K562 (cell line): ENCODE data around the gene HSPB6. TPM values are rescaled to one million over a fixed set of nuclear protein-coding genes. Genes with fewer than 3 reads are reported as not detected.

Experiments
- ATAC-seq: fragments of 200-7000 bp; cut with Tn5 transposase; 3 replicates; pipeline ENCODE4 v1.9.1; 2020; ENCODE audit warnings: moderate library complexity
- BruUV-seq: library from RNA; stranded (reverse); fragments of 400-500 nt; replicated peaks from 2 replicates; lab custom pipeline; 2021; lab: Mats Ljungman, UMichigan
- CTCF ChIA-PET: fragments of 300-600 bp; formaldehyde crosslinking; extraction: SDS; loops from one replicate; lab custom pipeline; 2021; ENCODE audit warnings: low intra/inter-chr PET ratio; lab: Yijun Ruan, JAX
- POLR2A ChIA-PET: fragments of 300-600, 350-650 bp; sonication (Branson Sonifier 250); formaldehyde crosslinking; extraction: SDS; loops from one replicate; lab custom pipeline; 2021; ENCODE audit warnings: antibody characterized with exemption, inconsistent platforms; lab: Yijun Ruan, JAX
- DNase-seq, 4 experiments: peaks; one replicate each; pipeline versions ENCODE4 v3.0.0 to v3.0.0-alpha.2; 2011 to 2018; ENCODE audit warnings: low spot score in 3 of 4, mixed read lengths in 3 of 4; ENCODE audit errors: extremely low read depth in 1 of 4
- FAIRE-seq: peaks from 2 replicates; lab custom pipeline; 2011; peaks lifted over from hg19 to GRCh38; lab: Jason Lieb, UNC
- H2AFZ ChIP-seq: 2 replicates; pipeline ENCODE4 v1.6.0; 2011; ENCODE audit warnings: low read depth, low read length, control low read depth, inconsistent platforms
- H3K27ac ChIP-seq: fragments of 200-600 bp; 3 replicates; pipeline ENCODE4 v1.8.0; 2011; ENCODE audit warnings: low read depth, mild to moderate bottlenecking, control low read depth, inconsistent platforms, low read length, moderate library complexity, mixed read lengths; ENCODE audit errors: extremely low read depth
- H3K27me3 ChIP-seq, 2 experiments: fragments of 300-600 bp in 1 of 2; 2 replicates in 1 of 2; 3 replicates in 1 of 2; pipeline versions ENCODE4 v1.6.0 to v1.8.0; 2011; ENCODE audit warnings: inconsistent platforms in 2 of 2, low read length in 2 of 2, mild to moderate bottlenecking in 1 of 2, mixed read lengths in 1 of 2, moderate library complexity in 1 of 2; ENCODE audit not compliant: control insufficient read depth in 2 of 2, insufficient read depth in 2 of 2
- H3K36me3 ChIP-seq: fragments of 300-600 bp; 3 replicates; pipeline ENCODE4 v1.8.0; 2011; ENCODE audit warnings: mild to moderate bottlenecking, low read length, inconsistent platforms; ENCODE audit not compliant: control insufficient read depth, insufficient read depth
- H3K4me1 ChIP-seq, 2 experiments: fragments of 200-600 bp in 1 of 2; replicated peaks in 1 of 2; 2 replicates in 1 of 2; 3 replicates in 1 of 2; pipeline versions ENCODE4 v1.5.1 to v1.8.0; 2011; ENCODE audit warnings: inconsistent platforms in 2 of 2, low read length in 2 of 2, mild to moderate bottlenecking in 1 of 2, mixed read lengths in 1 of 2, moderate library complexity in 1 of 2; ENCODE audit not compliant: control insufficient read depth in 2 of 2, insufficient read depth in 2 of 2
- H3K4me2 ChIP-seq: 2 replicates; pipeline ENCODE4 v1.6.1; 2011; ENCODE audit warnings: low read length, control low read depth, inconsistent platforms, mixed read lengths; ENCODE audit not compliant: insufficient read depth
- H3K4me3 ChIP-seq: fragments of 200-600 bp; sonication (generic), shearing (Covaris generic); 2 replicates; pipeline ENCODE4 v1.5.1; 2016; ENCODE audit warnings: control low read depth, inconsistent platforms
- H3K79me2 ChIP-seq: fragments of 200-600 bp; 3 replicates; pipeline ENCODE4 v1.8.0; 2011; ENCODE audit warnings: low read length, inconsistent platforms; ENCODE audit not compliant: control insufficient read depth, insufficient read depth
- H3K9ac ChIP-seq, 2 experiments: 2 replicates each; pipeline versions ENCODE4 v1.6.0 to v1.6.1; 2011; ENCODE audit warnings: low read depth in 2 of 2, low read length in 2 of 2, control low read depth in 1 of 2, inconsistent platforms in 1 of 2, mild to moderate bottlenecking in 1 of 2, mixed read lengths in 1 of 2; ENCODE audit not compliant: insufficient read depth in 1 of 2
- H3K9me1 ChIP-seq: one replicate; pipeline ENCODE4 v1.6.0; 2011; ENCODE audit warnings: inconsistent platforms, mild to moderate bottlenecking, low read length, moderate library complexity; ENCODE audit not compliant: control insufficient read depth, insufficient read depth
- H3K9me3 ChIP-seq: replicated peaks from 2 replicates; pipeline ENCODE4 v1.5.1; 2011; ENCODE audit warnings: low read depth, low read length, inconsistent platforms; ENCODE audit not compliant: control insufficient read depth, insufficient read depth
- H4K20me1 ChIP-seq: replicated peaks from 2 replicates; pipeline ENCODE4 v1.6.1; 2011; ENCODE audit warnings: low read length, inconsistent platforms, mixed read lengths; ENCODE audit not compliant: control insufficient read depth, insufficient read depth
- ATF7 ChIP-seq: fragments of 450-650 bp; IDR thresholded peaks from 2 replicates; pipeline ENCODE4 v1.7.1; 2014; ENCODE audit warnings: mild to moderate bottlenecking, moderate library complexity
- BMI1 ChIP-seq: fragments of 150-350 bp; IDR thresholded peaks from 2 replicates; pipeline ENCODE4 v1.6.1; 2014; ENCODE audit warnings: low read length
- CBFA2T2 ChIP-seq: fragments of 450-650 bp; conservative IDR thresholded peaks from 2 replicates; pipeline ENCODE4 v1.6.1; 2017; ENCODE audit warnings: mild to moderate bottlenecking
- CCNT2 ChIP-seq: IDR thresholded peaks from 2 replicates; pipeline ENCODE4 v1.6.1; 2011; ENCODE audit warnings: borderline replicate concordance, low read depth, mild to moderate bottlenecking, moderate library complexity, mixed read lengths, low read length; ENCODE audit not compliant: insufficient read length; ENCODE audit errors: extremely low read depth
- CTCF ChIP-seq, 3 experiments: IDR thresholded peaks in 2 of 3; conservative IDR thresholded peaks in 1 of 3; 2 replicates each; pipeline ENCODE4 v1.5.1; 2011 to 2012; ENCODE audit warnings: low read length in 3 of 3, mild to moderate bottlenecking in 3 of 3, control low read depth in 2 of 3, improper control_type of control experiment in 1 of 3, inconsistent platforms in 1 of 3, low read depth in 1 of 3, mixed read lengths in 1 of 3, moderate library complexity in 1 of 3; ENCODE audit not compliant: insufficient read depth in 2 of 3
- RBM25 ChIP-seq: fragments of 200-400 bp; formaldehyde crosslinking; IDR thresholded peaks from 2 replicates; pipeline ENCODE4 v1.6.1; 2018; ENCODE audit warnings: low read length, low read depth, moderate library complexity; ENCODE audit not compliant: severe bottlenecking
- SIN3A ChIP-seq, 2 experiments: fragments of 150-350 bp in 1 of 2; IDR thresholded peaks; 2 replicates each; pipeline ENCODE4 v1.6.1; 2011 to 2016; ENCODE audit warnings: borderline replicate concordance in 2 of 2, low read depth in 2 of 2, low read length in 2 of 2, mild to moderate bottlenecking in 2 of 2, moderate library complexity in 2 of 2; ENCODE audit not compliant: control insufficient read depth in 1 of 2
- SLC30A9 ChIP-seq: fragments of 250-450 bp; sonication (Bioruptor Pico); IDR thresholded peaks from 2 replicates; pipeline ENCODE4 v1.8.0; 2022; ENCODE audit warnings: mild to moderate bottlenecking, moderate library complexity
- TCF7L2 ChIP-seq: fragments of 150-350 bp; IDR thresholded peaks from 2 replicates; pipeline ENCODE4 v1.6.1; 2016; ENCODE audit warnings: low read depth, mild to moderate bottlenecking, low read length, moderate library complexity
- WGBS: fragments of 100-300 bp; shearing (Covaris generic); methylation state at CpG from one replicate; pipeline ENCODE4 v1.1.6; 2016; ENCODE audit warnings: low coverage, mixed read lengths; ENCODE audit not compliant: insufficient coverage; ENCODE audit errors: missing lambda C conversion rate; 5-methylcytosine and 5-hydroxymethylcytosine counted together
- in situ Hi-C: fragments of 300-500 bp; cut with MboI; formaldehyde crosslinking; loops from 4 replicates; pipeline ENCODE4 v1.15.0; 2018; ENCODE audit warnings: inconsistent platforms, mixed read lengths
- intact Hi-C: fragments of 100-400 bp; cut with micrococcal nuclease; formaldehyde crosslinking; loops from 2 replicates; pipeline ENCODE4 v1.14.2; 2022
- polyA plus RNA-seq, 8 experiments: library from polyadenylated mRNA; depleted of rRNA in 4 of 8; stranded (reverse) in 5 of 8; unstranded in 3 of 8; fragments of >200 nt; fragmentation: Nextera tagmentation in 2 of 8; fragmentation: Illumina TruSeq in 1 of 8; extraction: Ambion mirVana in 2 of 8; extraction: Trizol in 1 of 8; gene quantifications; 2 replicates each; pipeline versions ENCODE4 v1.2.1 to v1.2.3, GENCODE V29; 2011 to 2014; ENCODE audit warnings: inconsistent platforms in 1 of 8, missing spikeins in 1 of 8
- total RNA-seq, 7 experiments: library from RNA; depleted of rRNA in 6 of 7; stranded (reverse); fragments of >200 nt in 6 of 7; fragmentation: Illumina TruSeq in 2 of 7; extraction: Trizol in 2 of 7; gene quantifications; 2 replicates each; pipeline versions ENCODE4 v1.2.1 to v1.2.3, GENCODE V29; 2011 to 2021; ENCODE audit warnings: low replicate concordance in 1 of 7

The HSPB6 gene
- total and polyA plus RNA-seq, 9 of the 15 experiments (the other 6 are each of a cell fraction or from before 2014, with no cell fraction given): 0.55 TPM; not detected in 8

DNA sequence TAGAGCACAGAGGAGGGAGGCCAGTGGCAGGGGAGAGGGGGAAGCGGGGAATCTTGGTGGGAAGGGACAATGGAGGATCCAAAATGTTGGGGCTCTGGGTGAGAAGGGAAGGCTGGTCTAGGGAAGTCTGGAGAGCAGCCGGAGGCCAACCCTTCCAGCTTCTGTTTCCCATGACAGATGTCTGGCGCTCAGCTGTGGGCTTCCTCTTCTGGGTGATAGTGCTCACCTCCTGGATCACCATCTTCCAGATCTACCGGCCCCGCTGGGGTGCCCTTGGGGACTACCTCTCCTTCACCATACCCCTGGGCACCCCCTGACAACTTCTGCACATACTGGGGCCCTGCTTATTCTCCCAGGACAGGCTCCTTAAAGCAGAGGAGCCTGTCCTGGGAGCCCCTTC, 10.3 kb downstream of the HSPB6 start:
- H2AFZ ChIP-seq: no peak overlapping the region
- POLR2A ChIA-PET: interaction anchor here (2.5 kb wide), 1 partner anchor 10 kb away, joined by 12 read pairs; the partner anchor contains the start of genes HSPB6 and PROSER3
- intact Hi-C loops: loop anchor here (10.0 kb wide), 1 partner anchor 102 kb away; the partner anchor contains the start of genes COX6B1 and ETV2
- BruUV-seq: no TSS peak
- H3K36me3 ChIP-seq: peaks cover 19% of the 10 kb centered on the region; the same call in 1 of the 3 replicates
- H3K4me2 ChIP-seq: peak overlapping the region; percentile 95
- peaks cover 16% of the 10 kb centered on the region for H3K79me2 ChIP-seq
- CTCF ChIA-PET: no interaction called here
- in situ Hi-C loops: no loop called here
- peak overlapping the region; percentile 92 for H3K4me3 ChIP-seq
- WGBS: 16% methylated on average over 4 of the region's 5 CpGs
- TF ChIP-seq SIN3A (IDR thresholded peaks at IDR 0.05; ENCODE audit: borderline replicate concordance in 2 of 2, control insufficient read depth in 1 of 2, low read depth in 2 of 2, low read length in 2 of 2): peak in 1 of 2 experiments; percentile 20; a peak in 1 of 4 replicates
- TF ChIP-seq TCF7L2: no peak
- TF ChIP-seq CCNT2: no peak
- H3K9me1 ChIP-seq: no peaks in the 10 kb centered on the region
- H3K27me3 ChIP-seq: no peaks in the 10 kb centered on the region
- no peak for FAIRE-seq
- no peak for DNase-seq
- no peaks in the 10 kb centered on the region for H3K9me3 ChIP-seq
- peak overlapping the region; percentile 92 to 94 for H3K9ac ChIP-seq
- no peak for ATAC-seq
- no peaks in the 10 kb centered on the region for H4K20me1 ChIP-seq
- peak overlapping the region; percentile 62; the same call in 2 of the 3 replicates for H3K27ac ChIP-seq
- peaks cover 27 to 40% of the 10 kb centered on the region in 2 experiments; a peak in 4 of 5 replicates for H3K4me1 ChIP-seq

- Histone ChIP-seq H3K27ac (peak overlapping the region; percentile 62), H3K4me3 (peak overlapping the region; percentile 92), H3K27me3 (no peaks in the 10 kb centered on the region), H3K36me3 (peaks cover 19% of the 10 kb centered on the region; the same call in 1 of the 3 replicates), H2AFZ (no peak overlapping the region), H4K20me1 (no peaks in the 10 kb centered on the region), H3K4me1 (peaks cover 27 to 42% of the 10 kb centered on the region in 2 experiments; a peak in 4 of 5 replicates), H3K9ac (peak overlapping the region; percentile 92 to 94), H3K79me2 (peaks cover 16% of the 10 kb centered on the region), H3K9me3 (no peaks in the 10 kb centered on the region), H3K4me2 (peak overlapping the region; percentile 95), H3K9me1 (no peaks in the 10 kb centered on the region)
- intact Hi-C loops (loop anchor here (10.0 kb wide), 1 partner anchor 101 kb away; the partner anchor contains the start of genes COX6B1 and ETV2), in situ Hi-C loops (no loop called here)
- 3% methylated on average over 4 of the region's 4 CpGs for WGBS
- ATAC-seq: no peak
- BruUV-seq: no TSS peak
- no peak for DNase-seq
- no peak for TF ChIP-seq CTCF (IDR thresholded peaks at IDR 0.05 in 2 of 3, conservative IDR thresholded peaks at IDR 0.05 in 1 of 3; ENCODE audit: insufficient read depth in 2 of 3, low read depth in 1 of 3, low read length in 3 of 3)
- no peak for TF ChIP-seq ATF7
- no peak for TF ChIP-seq BMI1
- no peak for TF ChIP-seq CBFA2T2
- TF ChIP-seq RBM25: no peak
- no peak for TF ChIP-seq SLC30A9
- no peak for FAIRE-seq
- ChIA-PET CTCF (no interaction called here), POLR2A (interaction anchor here (0.8 to 1.9 kb wide), 3 partner anchors 8 to 74 kb away, joined by 4 to 7 read pairs (median 5); no protein-coding TSS in a partner anchor)
These were observed 10.8 kb downstream of the HSPB6 start for GRCh38 chr19:35746087-35746462.
